OCI-LY1 (cell line): ENCODE data around the gene JOSD2.

ENCODE experiments used
- H2AFZ ChIP-seq: fragments of 200-600 bp; sonication (generic), shearing (Covaris generic); 2 replicates; pipeline ENCODE4 v1.6.0; 2014; ENCODE audit warnings: antibody characterized with exemption, mild to moderate bottlenecking, low read length
- H3F3A ChIP-seq: fragments of 200-600 bp; sonication (generic), shearing (Covaris generic); 2 replicates; pipeline ENCODE4 v1.6.0; 2014; ENCODE audit warnings: mild to moderate bottlenecking, antibody characterized with exemption, low read length, moderate library complexity; ENCODE audit not compliant: insufficient read depth
- H3K27ac ChIP-seq: fragments of 200-600 bp; sonication (generic); 2 replicates; pipeline ENCODE4 v1.5.1; 2014; ENCODE audit warnings: low read length, mixed run types, mild to moderate bottlenecking, low read depth; ENCODE audit not compliant: poor library complexity, severe bottlenecking
- H3K27me3 ChIP-seq: fragments of 200-600 bp; sonication (generic); 2 replicates; pipeline ENCODE4 v1.6.0; 2014; ENCODE audit warnings: antibody characterized with exemption, mild to moderate bottlenecking, low read length, moderate library complexity; ENCODE audit not compliant: insufficient read depth
- H3K36me3 ChIP-seq: fragments of 200-600 bp; sonication (generic); 2 replicates; pipeline ENCODE4 v1.6.1; 2014; ENCODE audit warnings: mild to moderate bottlenecking, antibody characterized with exemption, low read length, moderate library complexity, mixed read lengths; ENCODE audit not compliant: insufficient read depth
- H3K4me1 ChIP-seq: fragments of 200-600 bp; sonication (generic); 2 replicates; pipeline ENCODE4 v1.5.1; 2014; ENCODE audit warnings: mild to moderate bottlenecking, low read length, moderate library complexity; ENCODE audit not compliant: insufficient read depth, severe bottlenecking
- H3K4me2 ChIP-seq: fragments of 200-600 bp; sonication (generic), shearing (Covaris generic); 2 replicates; pipeline ENCODE4 v1.6.1; 2014; ENCODE audit warnings: low read length
- H3K4me3 ChIP-seq: fragments of 200-600 bp; sonication (generic); 2 replicates; pipeline ENCODE4 v1.5.1; 2014; ENCODE audit warnings: low read length, low read depth, mild to moderate bottlenecking, mixed read lengths; ENCODE audit not compliant: poor library complexity, severe bottlenecking
- H3K79me2 ChIP-seq: fragments of 200-600 bp; shearing (Covaris generic); 2 replicates; pipeline ENCODE4 v1.6.1; 2016; ENCODE audit warnings: mixed run types, low read length, mixed read lengths; ENCODE audit not compliant: insufficient read depth
- H3K9ac ChIP-seq: fragments of 200-600 bp; sonication (generic), shearing (Covaris generic); 2 replicates; pipeline ENCODE4 v1.6.1; 2014; ENCODE audit warnings: mild to moderate bottlenecking, low read length, mixed read lengths
- H3K9me2 ChIP-seq: fragments of 200-600 bp; sonication (generic), shearing (Covaris generic); 2 replicates; pipeline ENCODE4 v1.6.1; 2014; ENCODE audit warnings: low read depth, mild to moderate bottlenecking, low read length, mixed read lengths
- H3K9me3 ChIP-seq: fragments of 200-600 bp; shearing (Covaris generic); 2 replicates; pipeline ENCODE4 v1.6.1; 2014; ENCODE audit warnings: low read length, mixed read lengths
- H4K20me1 ChIP-seq: fragments of 200-600 bp; sonication (generic), shearing (Covaris generic); 2 replicates; pipeline ENCODE4 v1.6.0; 2016; ENCODE audit warnings: mild to moderate bottlenecking, low read length; ENCODE audit not compliant: insufficient read depth
- EZH2 ChIP-seq: fragments of 200-600 bp; sonication (generic), shearing (Covaris generic); IDR thresholded peaks from 2 replicates; pipeline ENCODE4 v1.8.0; 2017; ENCODE audit warnings: borderline replicate concordance, mixed run types, mild to moderate bottlenecking, antibody characterized with exemption, low read length, moderate library complexity, mixed read lengths
- TF ChIP-seq, protein P1 (sequence below): fragments of 200-600 bp; sonication (generic), shearing (Covaris generic); IDR thresholded peaks from 2 replicates; pipeline ENCODE4 v1.5.1; 2017; ENCODE audit warnings: mild to moderate bottlenecking, antibody characterized with exemption, low read length, moderate library complexity, mixed read lengths

JOSD2 gene

DNA sequence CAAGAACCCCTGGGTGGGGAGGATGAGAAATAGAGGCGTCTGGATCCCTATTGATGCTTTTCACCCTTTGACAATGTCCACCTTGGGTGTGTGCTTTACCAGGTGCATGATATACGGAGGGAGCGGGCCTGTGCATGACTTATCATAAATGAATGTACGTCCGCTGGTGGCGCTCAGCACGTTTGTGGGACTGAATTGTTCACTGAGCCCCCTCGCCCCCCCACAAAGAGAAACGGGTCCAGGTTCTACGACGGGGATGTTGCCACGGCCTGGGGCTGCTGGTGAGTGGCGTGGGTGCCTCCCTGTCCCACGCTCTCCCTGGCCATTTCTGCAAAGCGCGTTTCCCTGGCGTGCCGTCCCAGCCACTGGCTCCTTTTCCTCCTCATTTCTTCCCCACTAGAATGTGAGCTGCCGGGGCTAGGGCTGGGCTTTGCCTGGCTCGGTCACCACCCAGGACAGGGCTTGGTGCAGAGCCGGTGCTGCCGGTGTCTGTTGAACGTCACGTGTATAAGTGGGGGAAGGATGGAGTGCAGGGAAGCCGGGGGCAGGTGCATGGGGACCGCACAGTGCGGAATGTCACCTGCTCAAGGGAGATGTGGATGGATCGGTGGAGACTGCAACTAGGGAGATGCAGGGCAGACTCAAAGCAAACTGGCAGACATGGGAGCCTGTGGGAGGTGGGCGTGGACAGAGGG, 35.7 kb upstream of the JOSD2 start:
- no peaks in the 10 kb centered on the region for H3K9me3 ChIP-seq
- no peaks in the 10 kb centered on the region for H3K36me3 ChIP-seq
- H3F3A ChIP-seq: no peaks in the 10 kb centered on the region
- no peaks in the 10 kb centered on the region for H4K20me1 ChIP-seq
- H3K79me2 ChIP-seq: no peaks in the 10 kb centered on the region
- no peak overlapping the region for H3K4me3 ChIP-seq
- H3K9me2 ChIP-seq: no peaks in the 10 kb centered on the region
- no peaks in the 10 kb centered on the region for H3K4me1 ChIP-seq
- no peak overlapping the region for H3K9ac ChIP-seq
- TF ChIP-seq, protein P1, sequence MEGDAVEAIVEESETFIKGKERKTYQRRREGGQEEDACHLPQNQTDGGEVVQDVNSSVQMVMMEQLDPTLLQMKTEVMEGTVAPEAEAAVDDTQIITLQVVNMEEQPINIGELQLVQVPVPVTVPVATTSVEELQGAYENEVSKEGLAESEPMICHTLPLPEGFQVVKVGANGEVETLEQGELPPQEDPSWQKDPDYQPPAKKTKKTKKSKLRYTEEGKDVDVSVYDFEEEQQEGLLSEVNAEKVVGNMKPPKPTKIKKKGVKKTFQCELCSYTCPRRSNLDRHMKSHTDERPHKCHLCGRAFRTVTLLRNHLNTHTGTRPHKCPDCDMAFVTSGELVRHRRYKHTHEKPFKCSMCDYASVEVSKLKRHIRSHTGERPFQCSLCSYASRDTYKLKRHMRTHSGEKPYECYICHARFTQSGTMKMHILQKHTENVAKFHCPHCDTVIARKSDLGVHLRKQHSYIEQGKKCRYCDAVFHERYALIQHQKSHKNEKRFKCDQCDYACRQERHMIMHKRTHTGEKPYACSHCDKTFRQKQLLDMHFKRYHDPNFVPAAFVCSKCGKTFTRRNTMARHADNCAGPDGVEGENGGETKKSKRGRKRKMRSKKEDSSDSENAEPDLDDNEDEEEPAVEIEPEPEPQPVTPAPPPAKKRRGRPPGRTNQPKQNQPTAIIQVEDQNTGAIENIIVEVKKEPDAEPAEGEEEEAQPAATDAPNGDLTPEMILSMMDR: no peak
- no peak overlapping the region for H3K27ac ChIP-seq
- H3K27me3 ChIP-seq: peaks cover 4% of the 10 kb centered on the region; the same call in 1 of the 2 replicates
- no peak overlapping the region for H2AFZ ChIP-seq
- no peak overlapping the region for H3K4me2 ChIP-seq

GRCh38 chr19:50542943-50543342, 32.0 kb upstream of the JOSD2 start:
- H3K27ac ChIP-seq: no peak overlapping the region
- H3K9me3 ChIP-seq: no peaks in the 10 kb centered on the region
- no peaks in the 10 kb centered on the region for H3K4me1 ChIP-seq
- H3K27me3 ChIP-seq: peaks cover 4% of the 10 kb centered on the region; the same call in 1 of the 2 replicates
- no peak overlapping the region for H3K4me2 ChIP-seq
- TF ChIP-seq EZH2: no peak
- TF ChIP-seq, protein P1: no peak
- no peak overlapping the region for H2AFZ ChIP-seq
- H3K9me2 ChIP-seq: no peaks in the 10 kb centered on the region
- no peaks in the 10 kb centered on the region for H4K20me1 ChIP-seq
- H3K79me2 ChIP-seq: no peaks in the 10 kb centered on the region
- H3F3A ChIP-seq: no peaks in the 10 kb centered on the region
- no peak overlapping the region for H3K4me3 ChIP-seq
- H3K36me3 ChIP-seq: no peaks in the 10 kb centered on the region
- no peak overlapping the region for H3K9ac ChIP-seq

GRCh38 chr19:50537769-50538230, 26.8 kb upstream of the JOSD2 start:
- Histone ChIP-seq H3K27ac (no peak overlapping the region), H3K9me3 (peaks cover under 1% of the 10 kb centered on the region; the same call in 1 of the 2 replicates), H3K4me1 (no peaks in the 10 kb centered on the region), H3K36me3 (no peaks in the 10 kb centered on the region; the same call in 1 of the 2 replicates), H3K9me2 (no peaks in the 10 kb centered on the region), H3K4me2 (no peak overlapping the region), H3K79me2 (no peaks in the 10 kb centered on the region), H4K20me1 (no peaks in the 10 kb centered on the region), H2AFZ (no peak overlapping the region), H3K9ac (no peak overlapping the region), H3K27me3 (peaks cover 12% of the 10 kb centered on the region; the same call in 1 of the 2 replicates), H3K4me3 (no peak overlapping the region), H3F3A (no peaks in the 10 kb centered on the region)
- TF ChIP-seq, protein P1: peak; percentile 78
- no peak for TF ChIP-seq EZH2
